Measurements from ENCODE around the gene NPIPB5. TPM values are rescaled to one million over a fixed set of nuclear protein-coding genes. Genes with fewer than 3 reads are reported as not detected.
"Not testable (repeated sequence)": the region's sequence is repeated elsewhere in the genome, so short reads cannot be mapped to it uniquely, and the experiment has no call there.

NPIPB5 gene
- total RNA-seq, 1 donor from 2014 or later, result 96.1 TPM

DNA sequence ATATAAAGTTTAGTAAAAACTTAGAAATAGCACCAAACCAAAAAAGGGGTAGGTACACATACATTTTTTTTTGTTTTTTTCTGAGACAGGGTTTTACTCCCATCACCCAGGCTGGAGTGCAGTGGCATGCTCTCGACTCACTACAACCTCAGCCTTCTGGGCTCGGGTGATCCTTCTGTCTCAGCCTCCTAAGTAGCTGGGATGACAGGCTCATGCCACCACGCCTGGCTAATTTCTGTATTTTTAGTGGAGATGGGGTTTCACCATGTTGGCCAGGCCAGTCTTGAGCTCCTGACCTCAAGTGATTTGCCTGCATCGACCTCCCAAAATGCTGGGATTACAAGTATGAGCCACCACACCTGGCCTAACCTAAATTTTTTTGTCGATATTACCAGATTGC, 41.0 kb downstream of the NPIPB5 start:
- not testable (repeated sequence) for H3K36me3 ChIP-seq; H3K9me3 ChIP-seq (ENCODE audit: low read depth); H3K4me1 Mint-ChIP-seq; H3K27me3 ChIP-seq; H3K27ac ChIP-seq; H3K9ac ChIP-seq; H2AFZ ChIP-seq (replicated peaks); H3F3A ChIP-seq (ENCODE audit: low read depth); H4K20me1 ChIP-seq (ENCODE audit: low read depth); DNase-seq (ENCODE audit: low spot score); H3K27ac Mint-ChIP-seq; H3K4me3 Mint-ChIP-seq; H3K36me3 Mint-ChIP-seq; H3K27me3 Mint-ChIP-seq (ENCODE audit: insufficient read depth, low read depth); H3K4me2 ChIP-seq; H3K9me3 Mint-ChIP-seq; H3K4me1 ChIP-seq; H3K4me3 ChIP-seq; H3K79me2 ChIP-seq (ENCODE audit: low read depth)

DNA sequence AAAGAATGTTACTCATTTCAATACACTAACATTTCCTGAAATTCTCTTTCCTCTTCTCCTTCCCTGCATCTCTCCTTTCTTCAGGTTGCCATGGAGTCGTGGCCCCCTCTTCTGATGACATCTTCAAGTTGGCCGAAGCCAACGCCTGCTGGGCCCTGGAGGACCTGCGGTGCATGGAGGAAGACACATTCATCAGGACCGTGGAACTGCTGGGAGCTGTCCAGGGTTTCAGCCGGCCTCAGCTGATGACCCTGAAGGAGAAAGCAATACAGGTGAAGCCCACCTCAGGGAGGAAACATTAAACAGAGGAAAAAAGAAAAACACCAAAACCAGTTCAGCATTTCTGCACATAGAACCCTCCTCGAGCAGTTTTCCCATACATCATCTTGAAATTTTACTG, 46.1 kb downstream of the NPIPB5 start:
- H3K4me2 ChIP-seq; H3K27ac ChIP-seq; H3K36me3 ChIP-seq; H3K9me3 ChIP-seq (ENCODE audit: low read depth); H3K9ac ChIP-seq; H3K4me3 Mint-ChIP-seq; H3K27me3 ChIP-seq; H3K4me3 ChIP-seq; H3K27ac Mint-ChIP-seq; H3F3A ChIP-seq (ENCODE audit: low read depth); H4K20me1 ChIP-seq (ENCODE audit: low read depth); H3K79me2 ChIP-seq (ENCODE audit: low read depth); H3K36me3 Mint-ChIP-seq; H3K27me3 Mint-ChIP-seq (ENCODE audit: insufficient read depth, low read depth); H3K9me3 Mint-ChIP-seq; H3K4me1 ChIP-seq; H3K4me1 Mint-ChIP-seq; DNase-seq (ENCODE audit: low spot score); H2AFZ ChIP-seq (replicated peaks): not testable (repeated sequence)

Small RNA genes lying within 50 kb of the gene (small RNA-seq; reads per million reads assigned to genes)
- gene AC106788.1, result not detected

Other genes with a start within 250 kb of the NPIPB5 start
- gene POLR3E, start 213.5 kb upstream of the NPIPB5 start, total RNA-seq (ENCODE audit: low replicate concordance), result 55.1 and 91.3 TPM in 2 replicates
- 20.4 and 28.0 TPM in 2 replicates for gene CDR2, start 136.3 kb upstream of the NPIPB5 start, total RNA-seq (ENCODE audit: low replicate concordance)